ENCODE measurements around the gene GGA3. TPM values are rescaled to one million over a fixed set of nuclear protein-coding genes. Genes with fewer than 3 reads are reported as not detected.

GGA3 gene, protein sequence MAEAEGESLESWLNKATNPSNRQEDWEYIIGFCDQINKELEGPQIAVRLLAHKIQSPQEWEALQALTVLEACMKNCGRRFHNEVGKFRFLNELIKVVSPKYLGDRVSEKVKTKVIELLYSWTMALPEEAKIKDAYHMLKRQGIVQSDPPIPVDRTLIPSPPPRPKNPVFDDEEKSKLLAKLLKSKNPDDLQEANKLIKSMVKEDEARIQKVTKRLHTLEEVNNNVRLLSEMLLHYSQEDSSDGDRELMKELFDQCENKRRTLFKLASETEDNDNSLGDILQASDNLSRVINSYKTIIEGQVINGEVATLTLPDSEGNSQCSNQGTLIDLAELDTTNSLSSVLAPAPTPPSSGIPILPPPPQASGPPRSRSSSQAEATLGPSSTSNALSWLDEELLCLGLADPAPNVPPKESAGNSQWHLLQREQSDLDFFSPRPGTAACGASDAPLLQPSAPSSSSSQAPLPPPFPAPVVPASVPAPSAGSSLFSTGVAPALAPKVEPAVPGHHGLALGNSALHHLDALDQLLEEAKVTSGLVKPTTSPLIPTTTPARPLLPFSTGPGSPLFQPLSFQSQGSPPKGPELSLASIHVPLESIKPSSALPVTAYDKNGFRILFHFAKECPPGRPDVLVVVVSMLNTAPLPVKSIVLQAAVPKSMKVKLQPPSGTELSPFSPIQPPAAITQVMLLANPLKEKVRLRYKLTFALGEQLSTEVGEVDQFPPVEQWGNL
- 16.3 TPM for total RNA-seq

DNA sequence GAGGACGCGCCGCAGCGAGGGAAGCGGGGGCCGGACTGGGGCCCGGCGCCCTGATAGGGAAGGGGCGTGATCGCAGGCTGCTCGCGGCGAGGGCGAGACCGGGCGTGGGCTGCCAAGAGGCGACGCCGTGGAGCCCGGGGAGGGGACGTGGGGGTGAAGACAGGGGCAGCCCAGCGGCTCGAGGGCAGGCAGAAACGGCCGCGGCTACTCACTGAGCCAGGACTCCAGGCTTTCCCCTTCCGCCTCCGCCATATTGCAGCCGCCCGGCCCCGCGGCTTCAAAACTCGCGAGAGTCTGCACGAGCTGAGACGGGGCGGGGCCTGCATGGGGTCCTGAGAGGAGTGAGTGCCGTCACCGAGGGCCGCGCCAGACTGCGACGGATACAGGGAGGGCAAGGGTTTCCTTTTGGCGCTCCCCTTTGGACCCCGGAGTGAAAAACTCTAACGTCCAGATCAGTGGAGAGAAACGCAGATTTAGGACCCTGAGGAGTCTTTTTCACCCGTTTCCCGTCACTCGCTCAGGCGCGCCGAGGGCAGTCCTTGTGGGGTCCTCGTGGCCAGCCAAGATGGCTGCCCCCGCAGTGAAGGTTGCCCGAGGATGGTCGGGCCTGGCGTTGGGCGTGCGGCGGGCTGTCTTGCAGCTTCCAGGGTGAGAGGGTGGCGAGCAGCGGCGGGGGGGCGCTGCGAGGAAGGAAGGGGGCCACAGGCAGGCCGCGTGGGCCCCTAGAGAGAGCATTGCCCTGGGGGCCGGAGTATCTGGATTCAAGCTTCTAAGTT, at the start of gene GGA3, which contains the start of gene MRPS7:
Gene GGA3 (minus strand): TSS at position 271 of the 776 bp plus-strand sequence. CDS start 19 bp downstream, at position 252.
Gene MRPS7 (plus strand): TSS at position 544 of the 776 bp plus-strand sequence. CDS start 22 bp downstream, at position 566.

DNA sequence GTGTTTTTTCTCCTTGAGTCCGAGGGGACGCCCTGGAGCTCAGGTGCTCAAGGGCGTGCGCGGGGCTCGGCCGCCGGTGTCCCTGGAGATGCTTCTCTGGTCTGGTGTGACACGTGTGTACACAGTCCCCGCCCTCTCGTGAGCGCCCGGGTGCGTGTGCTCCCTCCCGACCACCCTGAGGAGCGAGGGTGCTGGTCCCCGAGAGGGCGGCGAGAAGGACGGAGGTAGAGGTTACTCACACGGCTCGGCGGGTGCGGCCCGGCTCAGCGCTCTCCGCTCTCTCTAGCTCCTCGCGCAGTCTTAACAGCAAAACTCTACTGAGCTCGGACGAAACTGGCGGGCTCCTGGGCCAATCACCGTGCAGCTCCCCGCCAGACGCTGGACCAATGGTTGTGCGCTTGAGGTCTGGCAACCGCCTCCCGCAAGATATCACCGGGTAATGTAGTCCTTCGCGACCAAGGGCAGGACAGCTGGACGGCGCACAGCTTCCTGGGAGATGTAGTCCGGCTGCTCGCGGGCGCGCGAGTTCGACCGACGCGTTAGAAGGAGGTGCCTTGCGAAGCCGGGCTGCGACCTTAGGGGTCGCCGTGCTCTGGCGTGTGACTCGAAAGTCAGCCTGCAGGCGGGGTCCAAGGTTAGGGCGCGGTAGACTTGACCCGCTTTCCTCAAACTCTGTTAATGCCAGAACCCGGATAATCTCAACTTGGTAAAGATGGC, 27.9 kb upstream of the GGA3 start, which contains the start of gene SLC25A19:
Gene SLC25A19 (minus strand): TSS at position 319 of the 717 bp plus-strand sequence. CDS start 2,669 bp downstream, outside the sequence.

DNA sequence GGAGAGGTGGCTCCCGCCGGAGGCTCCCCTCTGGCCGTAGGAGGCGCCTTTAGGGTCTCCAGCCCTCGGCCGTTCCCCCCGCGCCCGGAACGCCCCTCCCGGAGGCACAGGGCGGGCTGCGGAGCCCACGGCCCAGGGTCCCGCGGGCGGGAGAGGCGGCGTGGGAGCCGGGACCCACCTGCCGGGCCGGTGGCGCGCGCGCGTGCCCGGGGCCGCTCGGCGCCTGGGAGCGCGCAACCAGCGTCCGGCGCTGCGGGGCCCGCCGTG, 9.5 kb upstream of the GGA3 start, which contains the start of gene MIF4GD:
Gene MIF4GD (minus strand): TSS at position 266 of the 267 bp plus-strand sequence. CDS start 1,036 bp downstream, outside the sequence.

DNA sequence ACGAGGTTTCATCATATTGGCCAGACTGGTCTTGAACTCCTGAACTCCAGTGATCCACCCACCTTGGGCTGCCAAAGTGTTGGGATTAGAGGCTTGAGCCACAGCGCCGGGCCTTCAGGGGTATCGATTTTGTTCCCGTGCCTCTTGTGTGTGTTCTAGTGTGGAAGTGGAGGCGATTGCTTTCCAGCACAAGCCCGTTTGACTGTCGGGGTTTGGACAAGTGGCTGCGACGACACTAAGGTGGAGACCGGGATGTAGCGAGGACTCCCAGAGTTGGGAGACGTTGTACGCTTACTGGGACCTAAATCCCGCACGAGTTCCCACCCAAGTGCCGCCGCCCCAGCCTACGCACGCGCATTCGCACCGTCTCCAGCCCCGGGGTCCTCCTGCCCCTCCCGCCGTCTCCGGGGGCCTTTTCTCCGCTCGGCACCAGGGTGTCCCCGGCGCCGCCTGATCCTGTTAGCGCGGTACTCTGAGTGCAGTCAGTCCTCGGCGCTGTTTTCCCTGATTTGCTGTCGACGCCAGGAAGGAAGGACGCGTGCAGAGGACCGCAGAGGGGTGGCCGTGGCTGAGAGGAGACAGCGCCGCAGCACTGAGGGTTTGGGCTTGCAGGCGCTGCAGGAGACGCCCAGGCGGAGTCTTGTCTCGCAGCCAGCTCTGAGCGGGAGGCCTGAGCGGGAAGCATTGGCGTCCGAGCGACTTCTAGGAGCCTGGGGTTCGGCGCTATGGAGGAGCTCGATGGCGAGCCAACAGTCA, 56.2 kb downstream of the GGA3 start, which contains the start of gene NUP85:
Gene NUP85 (plus strand): TSS at position 643 of the 756 bp plus-strand sequence. CDS start 83 bp downstream, at position 726.

Other genes with a start within 250 kb of the GGA3 start
- 11.3 TPM for gene MRPL58, start 248.9 kb downstream of the GGA3 start, total RNA-seq
- 92.0 TPM for gene ATP5PD, start 214.6 kb downstream of the GGA3 start, total RNA-seq
- gene KCTD2, start 214.4 kb downstream of the GGA3 start, total RNA-seq = 34.1 TPM
- 1.3 TPM for gene SLC16A5, start 173.7 kb downstream of the GGA3 start, total RNA-seq
- gene ARMC7, start 151.6 kb downstream of the GGA3 start, total RNA-seq = 4.7 TPM
- 23.2 TPM for gene NT5C, start 129.9 kb downstream of the GGA3 start, total RNA-seq
- 451 TPM for gene JPT1, start 107.1 kb downstream of the GGA3 start, total RNA-seq
- gene SUMO2, start 78.6 kb downstream of the GGA3 start, total RNA-seq = 135 TPM
- gene NUP85, start 55.9 kb downstream of the GGA3 start, total RNA-seq = 38.8 TPM
- 29.4 TPM for gene MRPS7, start 273 bp upstream of the GGA3 start, total RNA-seq
- gene MIF4GD, start 9.6 kb upstream of the GGA3 start, total RNA-seq = 6.9 TPM
- gene SLC25A19, start 27.8 kb upstream of the GGA3 start, total RNA-seq = 11.9 TPM
- 141 TPM for gene GRB2, start 144.1 kb upstream of the GGA3 start, total RNA-seq
- gene TMEM94, start 195.0 kb upstream of the GGA3 start, total RNA-seq = 62.6 TPM